PC-9 (cell line): ENCODE measurements around the gene NID2. TPM values are rescaled to one million over a fixed set of nuclear protein-coding genes. Genes with fewer than 3 reads are reported as not detected.

Experiments used
- BruUV-seq: library from RNA; stranded (reverse); fragments of 400-500 nt; replicated peaks from 2 replicates; lab custom pipeline; 2021; lab: Mats Ljungman, UMichigan
- CTCF ChIA-PET: fragments of 300-600 bp; sonication (Branson Sonifier 250); formaldehyde crosslinking; loops from one replicate; lab custom pipeline; 2022; ENCODE audit warnings: antibody characterized with exemption; lab: Charles Lee
- POLR2A ChIA-PET: fragments of 300-600 bp; sonication (Branson Sonifier 250); formaldehyde crosslinking; loops from one replicate; lab custom pipeline; 2022; ENCODE audit warnings: antibody characterized with exemption; ENCODE audit not compliant: unreplicated experiment; lab: Charles Lee
- DNase-seq, 2 experiments: peaks; one replicate each; pipeline versions ENCODE4 v3.0.0 to v3.0.0-alpha.2; 2015 to 2022; ENCODE audit warnings: mixed read lengths in 1 of 2
- H2AFZ ChIP-seq: fragments of 200-600 bp; sonication (generic); 2 replicates; pipeline ENCODE4 v1.8.1; 2017; ENCODE audit warnings: antibody characterized with exemption
- H3F3A ChIP-seq: fragments of 200-600 bp; sonication (generic); 2 replicates; pipeline ENCODE4 v1.8.1; 2017; ENCODE audit warnings: antibody characterized with exemption, mild to moderate bottlenecking, low read depth; ENCODE audit not compliant: insufficient read depth
- H3K27ac ChIP-seq: fragments of 200-600 bp; sonication (generic); 2 replicates; pipeline ENCODE4 v1.6.1; 2016; ENCODE audit warnings: mixed run types
- H3K27me3 ChIP-seq: fragments of 200-600 bp; sonication (generic); 2 replicates; pipeline ENCODE4 v1.6.1; 2016; ENCODE audit warnings: low read depth, mixed run types; ENCODE audit not compliant: insufficient read depth
- H3K36me3 ChIP-seq: fragments of 200-600 bp; sonication (generic); 2 replicates; pipeline ENCODE4 v1.6.1; 2016; ENCODE audit warnings: low read depth, mixed run types
- H3K4me1 ChIP-seq: fragments of 200-600 bp; sonication (generic); replicated peaks from 2 replicates; pipeline ENCODE4 v1.6.1; 2016; ENCODE audit warnings: mixed run types; ENCODE audit not compliant: insufficient read depth
- H3K4me2 ChIP-seq: fragments of 200-600 bp; sonication (generic); 2 replicates; pipeline ENCODE4 v1.6.1; 2017; ENCODE audit warnings: mixed run types
- H3K4me3 ChIP-seq: fragments of 200-600 bp; sonication (generic); 2 replicates; pipeline ENCODE4 v1.6.1; 2016; ENCODE audit warnings: mixed run types
- H3K79me2 ChIP-seq: fragments of 200-600 bp; sonication (generic); 2 replicates; pipeline ENCODE4 v1.6.1; 2017; ENCODE audit warnings: low read depth, mixed run types
- H3K9me2 ChIP-seq: fragments of 200-600 bp; sonication (generic); 2 replicates; pipeline ENCODE4 v1.8.1; 2017; ENCODE audit warnings: mild to moderate bottlenecking; ENCODE audit not compliant: insufficient read depth
- H3K9me3 ChIP-seq: fragments of 200-600 bp; sonication (generic); 2 replicates; pipeline ENCODE4 v1.8.1; 2016; ENCODE audit warnings: low read depth; ENCODE audit not compliant: insufficient read depth
- H4K20me1 ChIP-seq: fragments of 200-600 bp; sonication (generic); 2 replicates; pipeline ENCODE4 v1.8.1; 2017; ENCODE audit not compliant: insufficient read depth
- EZH2 ChIP-seq: fragments of 200-600 bp; sonication (generic); IDR thresholded peaks from 2 replicates; pipeline ENCODE4 v1.8.0; 2017; ENCODE audit warnings: antibody characterized with exemption, low read depth
- intact Hi-C: fragments of 100-400 bp; cut with micrococcal nuclease; formaldehyde crosslinking; loops from one replicate; pipeline ENCODE4 v1.10.0; 2022; ENCODE audit not compliant: unreplicated experiment
- total RNA-seq: library from RNA; stranded (reverse); gene quantifications from 2 replicates; pipeline ENCODE4 v1.2.3, GENCODE V29; 2021
- TF ChIP-seq, protein P1 (sequence below): fragments of 200-600 bp; sonication (generic); conservative IDR thresholded peaks from 2 replicates; pipeline ENCODE4 v1.6.1; 2017; ENCODE audit warnings: mixed run types, antibody characterized with exemption, mild to moderate bottlenecking, moderate library complexity

The NID2 gene
- total RNA-seq, 1 experiment from 2014 or later = 0.11 TPM

DNA sequence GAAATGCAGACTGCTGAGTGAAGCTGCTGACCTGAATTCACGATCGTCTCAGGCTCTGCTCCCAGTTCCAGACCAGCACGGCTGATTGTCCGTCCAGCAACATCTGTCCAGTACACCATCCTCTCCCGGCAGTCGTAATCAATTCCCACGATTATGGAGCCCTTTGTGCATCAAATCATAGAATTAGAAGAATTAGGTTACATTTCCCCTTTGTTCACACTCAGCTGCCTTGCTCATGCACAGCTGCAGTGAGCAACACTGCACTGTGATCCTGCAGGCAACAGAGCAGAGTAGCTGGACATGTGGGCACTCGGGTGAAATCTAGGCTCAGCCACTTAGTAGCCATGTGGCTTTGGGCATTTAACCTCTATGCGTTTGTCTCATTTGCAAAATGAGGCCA is 57.3 kb downstream of the NID2 start:
- no TSS peak for BruUV-seq
- Histone ChIP-seq H3K4me2 (no peak overlapping the region), H4K20me1 (no peaks in the 10 kb centered on the region), H3K36me3 (peaks cover 33% of the 10 kb centered on the region), H3K4me3 (no peak overlapping the region), H3K4me1 (no peaks in the 10 kb centered on the region), H3K9me2 (no peaks in the 10 kb centered on the region), H3F3A (peaks cover 9% of the 10 kb centered on the region), H2AFZ (no peak overlapping the region), H3K9me3 (no peaks in the 10 kb centered on the region), H3K27me3 (no peaks in the 10 kb centered on the region), H3K79me2 (no peaks in the 10 kb centered on the region), H3K27ac (no peak overlapping the region)
- no peak for DNase-seq
- TF ChIP-seq EZH2 = no peak
- TF ChIP-seq, protein P1, sequence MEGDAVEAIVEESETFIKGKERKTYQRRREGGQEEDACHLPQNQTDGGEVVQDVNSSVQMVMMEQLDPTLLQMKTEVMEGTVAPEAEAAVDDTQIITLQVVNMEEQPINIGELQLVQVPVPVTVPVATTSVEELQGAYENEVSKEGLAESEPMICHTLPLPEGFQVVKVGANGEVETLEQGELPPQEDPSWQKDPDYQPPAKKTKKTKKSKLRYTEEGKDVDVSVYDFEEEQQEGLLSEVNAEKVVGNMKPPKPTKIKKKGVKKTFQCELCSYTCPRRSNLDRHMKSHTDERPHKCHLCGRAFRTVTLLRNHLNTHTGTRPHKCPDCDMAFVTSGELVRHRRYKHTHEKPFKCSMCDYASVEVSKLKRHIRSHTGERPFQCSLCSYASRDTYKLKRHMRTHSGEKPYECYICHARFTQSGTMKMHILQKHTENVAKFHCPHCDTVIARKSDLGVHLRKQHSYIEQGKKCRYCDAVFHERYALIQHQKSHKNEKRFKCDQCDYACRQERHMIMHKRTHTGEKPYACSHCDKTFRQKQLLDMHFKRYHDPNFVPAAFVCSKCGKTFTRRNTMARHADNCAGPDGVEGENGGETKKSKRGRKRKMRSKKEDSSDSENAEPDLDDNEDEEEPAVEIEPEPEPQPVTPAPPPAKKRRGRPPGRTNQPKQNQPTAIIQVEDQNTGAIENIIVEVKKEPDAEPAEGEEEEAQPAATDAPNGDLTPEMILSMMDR = no peak
- CTCF ChIA-PET = no interaction called here
- intact Hi-C loops = loop anchor here (10.0 kb wide), 1 partner anchor 63 kb away; no protein-coding TSS in a partner anchor
- POLR2A ChIA-PET = no interaction called here

DNA sequence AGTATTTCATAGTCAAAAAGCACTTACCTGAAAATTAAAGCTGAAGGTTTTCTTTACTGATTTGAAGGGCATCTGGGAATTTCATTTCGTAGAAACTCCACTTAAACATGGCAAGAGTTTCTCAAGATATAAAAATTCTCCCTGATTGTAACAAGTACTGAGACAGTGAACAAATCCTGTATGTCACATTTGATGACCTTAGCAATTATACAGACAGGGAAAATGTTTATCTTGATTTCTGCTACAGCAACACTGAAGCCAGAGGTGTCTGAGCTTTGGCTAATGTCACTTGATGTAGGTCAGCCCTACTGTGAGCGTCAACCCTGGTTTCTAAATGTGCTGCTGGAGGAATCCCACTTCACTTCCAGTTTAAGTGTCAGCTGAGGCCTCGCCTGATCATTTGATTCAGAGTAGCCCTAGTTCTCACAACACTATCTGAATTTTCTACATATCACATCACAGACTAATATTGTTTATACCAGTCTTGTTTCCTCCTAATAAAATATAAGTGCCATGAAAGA is 58.6 kb downstream of the NID2 start:
- Histone ChIP-seq H3F3A (peaks cover 9% of the 10 kb centered on the region), H3K4me3 (no peak overlapping the region), H3K9me3 (no peaks in the 10 kb centered on the region), H4K20me1 (0 out of 2 replicates have a peak, but pooled peaks cover 2% of the 10 kb centered on the region), H3K36me3 (peaks cover 42% of the 10 kb centered on the region), H2AFZ (no peak overlapping the region), H3K79me2 (no peaks in the 10 kb centered on the region), H3K4me1 (no peaks in the 10 kb centered on the region), H3K27me3 (no peaks in the 10 kb centered on the region), H3K9me2 (no peaks in the 10 kb centered on the region), H3K27ac (no peak overlapping the region), H3K4me2 (no peak overlapping the region)
- intact Hi-C loops = loop anchor here (10.0 kb wide), 1 partner anchor 65 kb away; no protein-coding TSS in a partner anchor
- no peak for DNase-seq
- POLR2A ChIA-PET = no interaction called here
- BruUV-seq = no TSS peak
- TF ChIP-seq EZH2 = no peak
- TF ChIP-seq, protein P1 = no peak
- CTCF ChIA-PET = no interaction called here

DNA sequence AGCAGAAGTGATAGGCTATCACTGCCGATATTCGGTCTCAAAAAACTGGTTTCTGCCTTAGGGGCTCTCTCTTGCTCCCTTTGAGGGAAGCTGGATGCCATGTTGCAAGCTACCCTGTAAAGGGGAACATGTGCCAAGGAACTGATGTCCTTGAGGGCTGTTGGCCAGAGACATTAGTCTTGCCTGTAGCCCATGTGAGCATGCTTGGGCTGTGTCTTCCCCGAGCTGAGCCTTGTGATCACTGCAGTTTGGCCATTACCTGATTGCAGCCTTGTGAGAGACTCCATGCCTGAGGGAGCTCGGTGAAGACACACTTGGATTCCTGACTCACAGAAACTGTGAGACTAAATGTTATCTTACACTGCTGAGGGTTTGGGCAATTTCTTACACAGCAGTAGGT is 60.7 kb downstream of the NID2 start:
- Histone ChIP-seq H3K4me1 (no peaks in the 10 kb centered on the region), H3K4me2 (no peak overlapping the region), H3K36me3 (peaks cover 62% of the 10 kb centered on the region), H3K79me2 (no peaks in the 10 kb centered on the region), H3K4me3 (no peak overlapping the region), H3K27ac (no peak overlapping the region), H3K27me3 (no peaks in the 10 kb centered on the region), H2AFZ (no peak overlapping the region), H4K20me1 (peaks cover 3% of the 10 kb centered on the region; the same call in 1 of the 2 replicates), H3K9me2 (no peaks in the 10 kb centered on the region), H3K9me3 (no peaks in the 10 kb centered on the region), H3F3A (peaks cover 8% of the 10 kb centered on the region)
- intact Hi-C loops = no loop called here
- DNase-seq = no peak
- ChIA-PET POLR2A (no interaction called here), CTCF (interaction anchor here (0.5 kb wide), 1 partner anchor 123 kb away, joined by 3 read pairs; no protein-coding TSS in a partner anchor)
- no TSS peak for BruUV-seq
- TF ChIP-seq EZH2 = no peak
- TF ChIP-seq, protein P1 = no peak
